WI38 (cell line): Measurements from ENCODE around the gene OR10T2.

Experiments used
- H3K4me3 ChIP-seq: 2 replicates; pipeline ENCODE4 v1.5.1; 2011; ENCODE audit warnings: low read depth, mild to moderate bottlenecking, control low read depth, low read length
- TF ChIP-seq, protein P1 (sequence below): IDR thresholded peaks from 2 replicates; pipeline ENCODE4 v1.5.1; 2012; ENCODE audit warnings: low read depth, mild to moderate bottlenecking, control low read depth, low read length

The OR10T2 gene

DNA sequence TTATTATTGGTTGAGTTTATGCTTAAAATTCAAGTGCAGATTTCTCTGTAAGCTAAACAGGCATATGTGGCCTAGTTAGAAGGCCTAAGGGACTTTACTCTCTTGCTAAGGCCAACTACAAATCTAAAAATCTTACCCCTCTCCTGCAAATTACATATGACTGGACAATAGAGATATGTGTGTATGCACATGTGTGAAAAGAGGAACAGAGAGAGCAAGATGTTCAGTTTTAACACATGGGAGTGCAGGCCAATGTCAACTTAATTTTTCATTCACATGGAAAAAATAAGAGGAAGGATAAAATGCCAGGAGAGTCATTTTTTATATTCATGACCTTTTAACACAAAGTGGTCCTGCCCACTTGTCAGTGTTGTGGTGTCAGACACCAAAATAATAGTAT lies 18.3 kb upstream of the OR10T2 start:
- H3K4me3 ChIP-seq: no peak overlapping the region
- TF ChIP-seq, protein P1, sequence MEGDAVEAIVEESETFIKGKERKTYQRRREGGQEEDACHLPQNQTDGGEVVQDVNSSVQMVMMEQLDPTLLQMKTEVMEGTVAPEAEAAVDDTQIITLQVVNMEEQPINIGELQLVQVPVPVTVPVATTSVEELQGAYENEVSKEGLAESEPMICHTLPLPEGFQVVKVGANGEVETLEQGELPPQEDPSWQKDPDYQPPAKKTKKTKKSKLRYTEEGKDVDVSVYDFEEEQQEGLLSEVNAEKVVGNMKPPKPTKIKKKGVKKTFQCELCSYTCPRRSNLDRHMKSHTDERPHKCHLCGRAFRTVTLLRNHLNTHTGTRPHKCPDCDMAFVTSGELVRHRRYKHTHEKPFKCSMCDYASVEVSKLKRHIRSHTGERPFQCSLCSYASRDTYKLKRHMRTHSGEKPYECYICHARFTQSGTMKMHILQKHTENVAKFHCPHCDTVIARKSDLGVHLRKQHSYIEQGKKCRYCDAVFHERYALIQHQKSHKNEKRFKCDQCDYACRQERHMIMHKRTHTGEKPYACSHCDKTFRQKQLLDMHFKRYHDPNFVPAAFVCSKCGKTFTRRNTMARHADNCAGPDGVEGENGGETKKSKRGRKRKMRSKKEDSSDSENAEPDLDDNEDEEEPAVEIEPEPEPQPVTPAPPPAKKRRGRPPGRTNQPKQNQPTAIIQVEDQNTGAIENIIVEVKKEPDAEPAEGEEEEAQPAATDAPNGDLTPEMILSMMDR: no peak

DNA sequence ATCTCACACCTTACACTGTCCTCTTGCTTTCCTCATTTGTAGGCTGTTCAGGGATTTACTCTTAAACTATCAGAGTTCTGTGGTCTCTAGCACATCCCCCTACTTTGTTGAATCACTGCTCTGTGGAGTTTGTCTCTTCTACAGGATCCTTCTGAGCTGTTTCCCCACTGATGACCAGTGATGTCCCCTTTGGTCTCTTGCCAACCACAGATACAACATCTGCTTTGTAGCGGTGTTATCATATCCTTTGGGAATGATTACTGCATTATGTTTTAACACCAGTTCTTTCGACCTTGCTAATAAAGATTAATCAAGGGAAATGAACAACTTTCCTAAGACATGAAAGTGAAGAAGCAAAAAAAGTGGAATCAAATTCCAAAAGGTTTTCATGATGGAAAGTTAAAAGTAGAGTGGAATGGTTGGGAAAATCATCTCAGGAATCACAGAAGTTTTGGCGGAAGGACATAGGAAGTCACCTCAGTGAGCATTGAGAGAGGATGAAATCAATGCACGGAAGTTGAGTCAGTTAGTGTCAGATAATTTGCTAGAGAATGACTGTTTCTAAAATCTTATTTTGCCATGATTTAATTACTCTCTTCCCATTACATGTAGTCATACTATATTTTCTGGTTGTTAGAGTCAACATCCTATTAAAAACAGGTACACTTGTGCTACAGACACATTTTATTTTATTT lies 15.5 kb upstream of the OR10T2 start:
- TF ChIP-seq, protein P1: no peak

DNA sequence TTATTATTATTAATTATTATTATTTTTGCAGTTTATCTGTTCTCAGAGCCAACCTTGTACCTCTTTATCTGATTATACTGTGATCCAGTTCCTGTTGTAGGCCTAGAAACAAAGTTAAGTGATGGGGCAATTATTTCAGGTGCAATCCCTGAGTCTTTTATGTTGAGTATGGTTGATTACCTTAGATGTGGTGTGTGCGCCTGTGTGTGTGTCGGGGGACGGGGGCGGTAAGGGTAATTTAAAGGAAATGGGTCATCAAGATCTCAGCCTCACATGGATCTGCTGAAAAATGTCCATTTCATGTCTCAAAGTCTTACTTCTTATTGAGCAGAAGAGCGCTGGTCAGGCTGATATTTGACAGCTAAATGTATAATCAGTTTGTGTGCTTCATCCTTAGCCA lies 7.8 kb upstream of the OR10T2 start:
- TF ChIP-seq, protein P1: no peak
- no peak overlapping the region for H3K4me3 ChIP-seq

More for the DNA sequence above, 15.5 kb upstream of the OR10T2 start:
- H3K4me3 ChIP-seq: no peak overlapping the region

DNA sequence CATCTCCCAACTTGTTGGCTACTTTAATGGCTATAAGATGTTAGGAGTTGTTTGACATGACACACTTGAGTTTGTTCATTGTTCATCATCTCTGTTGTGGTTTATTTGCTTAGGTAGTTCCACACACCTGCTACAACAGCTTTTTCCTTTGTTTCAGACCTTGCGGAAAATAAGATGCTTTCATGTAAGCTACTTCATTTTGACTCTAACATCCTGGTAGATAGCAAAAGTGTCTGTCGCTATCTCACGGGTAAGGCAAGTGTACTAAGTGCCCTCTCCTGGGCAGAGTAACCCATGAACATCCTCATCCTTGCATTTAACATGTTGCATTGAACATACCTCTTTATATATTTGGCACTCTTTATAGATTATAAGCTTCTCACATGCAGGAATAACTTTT lies 1.6 kb upstream of the OR10T2 start:
- TF ChIP-seq, protein P1: no peak
- no peak overlapping the region for H3K4me3 ChIP-seq

DNA sequence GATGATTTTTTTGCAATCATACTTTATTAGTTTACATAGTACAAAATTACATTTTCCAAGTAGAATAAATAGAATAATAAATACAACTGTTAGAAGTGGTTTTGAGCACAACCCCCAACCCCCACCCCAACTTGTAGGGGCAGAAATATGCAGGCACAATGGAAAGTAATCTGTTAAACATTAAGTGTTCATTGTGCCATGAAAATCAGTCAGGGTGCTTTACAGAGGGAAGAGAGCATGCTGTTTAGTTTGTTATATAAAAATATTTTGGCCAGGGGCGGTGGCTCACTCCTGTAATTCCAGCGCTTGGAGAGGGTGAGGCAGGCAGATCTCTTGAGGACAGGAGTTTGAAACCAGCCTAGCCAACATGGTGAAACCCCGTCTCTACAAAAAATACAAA lies 2.6 kb downstream of the OR10T2 start:
- TF ChIP-seq, protein P1: no peak
- no peak overlapping the region for H3K4me3 ChIP-seq

DNA sequence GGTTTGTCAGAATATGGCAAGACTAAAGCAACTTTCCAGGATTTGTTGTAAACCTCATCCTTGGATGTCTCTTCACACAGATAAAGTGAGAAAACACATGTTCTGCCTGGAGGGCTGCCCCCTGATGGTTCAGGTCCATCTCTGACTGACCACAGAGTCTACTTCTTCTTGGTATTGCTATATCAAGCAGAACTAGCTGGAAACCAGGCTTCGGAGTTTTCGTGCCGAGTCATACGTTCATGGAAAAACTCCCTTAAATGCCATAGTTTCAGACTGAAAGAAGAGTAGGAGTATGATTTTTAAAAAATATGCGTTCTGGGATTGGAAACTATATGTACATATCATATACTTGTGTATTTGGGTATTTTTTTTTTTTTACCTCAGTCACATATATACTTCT lies 5.8 kb downstream of the OR10T2 start:
- H3K4me3 ChIP-seq: no peak overlapping the region
- TF ChIP-seq, protein P1: no peak

DNA sequence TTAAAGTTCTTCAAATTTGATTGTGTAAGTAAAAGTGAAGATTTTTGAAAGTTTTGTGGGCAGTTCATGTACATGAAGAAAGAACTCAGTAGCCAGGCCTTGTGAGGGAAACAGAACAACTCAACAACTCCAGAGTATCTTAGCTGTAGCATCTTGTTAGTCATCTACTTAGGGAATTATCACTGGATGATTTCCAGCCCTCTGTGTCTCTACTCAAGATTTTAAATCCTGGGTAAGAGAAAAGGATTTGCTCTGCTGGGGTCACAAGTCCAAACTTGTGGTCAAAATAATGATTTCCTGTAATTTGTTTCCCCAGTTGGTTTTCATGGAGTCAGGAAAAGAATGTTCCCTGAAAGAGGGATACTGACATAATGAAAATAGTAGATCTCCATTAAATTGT lies 8.2 kb downstream of the OR10T2 start:
- no peak overlapping the region for H3K4me3 ChIP-seq
- TF ChIP-seq, protein P1: no peak
